Peyer's patch (tissue), 4 donors: ENCODE results near the gene OLA1.

ENCODE experiments used
- POLR2A ChIP-seq, 2 donors: fragments of 450-650 bp; IDR thresholded peaks; one replicate each; pipeline ENCODE4 v1.5.1; 2017; ENCODE audit warnings: antibody characterized with exemption in 2 of 2, mild to moderate bottlenecking in 2 of 2, moderate library complexity in 2 of 2
- TF ChIP-seq, protein P1 (sequence below), 6 experiments: fragments of 450-650 bp in 4 of 6; fragments of 200-600 bp in 2 of 6; sonication (generic) in 1 of 6; IDR thresholded peaks; one replicate each; pipeline ENCODE4 v1.5.1; 2017 to 2019; ENCODE audit warnings: antibody characterized with exemption in 6 of 6, mild to moderate bottlenecking in 3 of 6, moderate library complexity in 1 of 6

DNA sequence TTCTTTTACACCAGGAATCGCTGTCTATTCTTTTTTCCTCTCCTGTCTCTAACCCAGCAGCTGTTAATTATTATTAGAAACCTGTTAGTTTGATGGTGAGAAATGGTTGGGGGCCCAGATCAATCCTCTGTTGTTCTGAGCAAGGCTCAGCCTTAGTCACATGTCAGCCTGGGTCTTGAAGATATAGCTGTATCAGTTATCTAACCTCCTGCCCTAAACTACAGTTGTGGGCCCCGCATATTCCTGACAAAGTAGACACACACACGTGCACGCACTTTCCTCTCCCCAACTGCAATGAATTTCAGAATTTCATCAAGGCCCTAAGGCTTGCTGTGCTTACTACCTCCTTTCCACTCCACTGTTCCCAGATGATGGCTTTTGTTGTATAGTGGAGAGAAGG is 54.6 kb downstream of the OLA1 start:
- TF ChIP-seq, protein P1, sequence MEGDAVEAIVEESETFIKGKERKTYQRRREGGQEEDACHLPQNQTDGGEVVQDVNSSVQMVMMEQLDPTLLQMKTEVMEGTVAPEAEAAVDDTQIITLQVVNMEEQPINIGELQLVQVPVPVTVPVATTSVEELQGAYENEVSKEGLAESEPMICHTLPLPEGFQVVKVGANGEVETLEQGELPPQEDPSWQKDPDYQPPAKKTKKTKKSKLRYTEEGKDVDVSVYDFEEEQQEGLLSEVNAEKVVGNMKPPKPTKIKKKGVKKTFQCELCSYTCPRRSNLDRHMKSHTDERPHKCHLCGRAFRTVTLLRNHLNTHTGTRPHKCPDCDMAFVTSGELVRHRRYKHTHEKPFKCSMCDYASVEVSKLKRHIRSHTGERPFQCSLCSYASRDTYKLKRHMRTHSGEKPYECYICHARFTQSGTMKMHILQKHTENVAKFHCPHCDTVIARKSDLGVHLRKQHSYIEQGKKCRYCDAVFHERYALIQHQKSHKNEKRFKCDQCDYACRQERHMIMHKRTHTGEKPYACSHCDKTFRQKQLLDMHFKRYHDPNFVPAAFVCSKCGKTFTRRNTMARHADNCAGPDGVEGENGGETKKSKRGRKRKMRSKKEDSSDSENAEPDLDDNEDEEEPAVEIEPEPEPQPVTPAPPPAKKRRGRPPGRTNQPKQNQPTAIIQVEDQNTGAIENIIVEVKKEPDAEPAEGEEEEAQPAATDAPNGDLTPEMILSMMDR (IDR thresholded peaks at IDR 0.05) = no peak
- no peak for TF ChIP-seq POLR2A (IDR thresholded peaks at IDR 0.05)
